Measurements from ENCODE around the gene GNB2.
"Not testable (repeated sequence)": the region's sequence is repeated elsewhere in the genome, so short reads cannot be mapped to it uniquely, and the experiment has no call there.

Gene GNB2

GRCh38 chr7:100723732-100724275 lies 50.3 kb downstream of the GNB2 start:
- no peak for DNase-seq

GRCh38 chr7:100724364-100724763 lies 50.8 kb downstream of the GNB2 start:
- not testable (repeated sequence) for DNase-seq

- DNase-seq = no peak
Measured at GRCh38 chr7:100726996-100727761, 53.6 kb downstream of the GNB2 start.

- no peak for DNase-seq
Measured at GRCh38 chr7:100728196-100728595, 54.7 kb downstream of the GNB2 start.
